Stomach (tissue), 4 donors: ENCODE measurements around the gene MINPP1.

Experiments
- EP300 ChIP-seq: sonication (generic); formaldehyde crosslinking; IDR thresholded peaks from one replicate; pipeline ENCODE4 v1.6.1; 2017; ENCODE audit warnings: antibody characterized with exemption
- POLR2A ChIP-seq, 4 donors: fragments of 450-650 bp; IDR thresholded peaks; one replicate each; pipeline ENCODE4 v1.6.1; 2016; ENCODE audit warnings: antibody characterized with exemption in 4 of 4, control low read depth in 2 of 4, mild to moderate bottlenecking in 1 of 4, moderate library complexity in 1 of 4
- POLR2AphosphoS5 ChIP-seq, 3 donors: sonication (generic); formaldehyde crosslinking; IDR thresholded peaks; one replicate each; pipeline ENCODE4 v1.6.1; 2016; ENCODE audit warnings: antibody characterized with exemption in 3 of 3
- TF ChIP-seq, protein P1 (sequence below), 7 experiments: fragments of 450-650 bp in 4 of 7; fragments of 200-600 bp in 3 of 7; sonication (generic) in 3 of 7; IDR thresholded peaks; one replicate each; pipeline ENCODE4 v1.5.1; 2016 to 2019; ENCODE audit warnings: antibody characterized with exemption in 7 of 7, control low read depth in 2 of 7, mild to moderate bottlenecking in 1 of 7

DNA sequence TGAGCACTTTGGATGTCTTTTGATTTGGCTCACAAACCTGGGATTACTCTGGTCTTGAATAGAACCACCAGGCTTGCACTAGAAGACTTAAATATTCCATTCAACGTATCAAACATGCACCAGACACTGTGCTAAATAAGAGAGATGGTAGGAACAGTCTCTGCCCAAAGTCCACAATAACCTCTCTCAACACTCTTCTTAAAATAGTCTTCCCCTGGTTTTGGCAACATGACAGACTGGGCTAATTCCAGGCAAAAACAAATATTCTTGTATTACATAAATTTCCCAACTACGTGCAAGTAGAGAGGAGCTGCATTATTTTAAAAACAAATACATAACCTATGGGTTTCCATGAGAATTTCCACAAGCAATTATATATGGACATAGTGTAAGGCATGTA is 90.2 kb downstream of the MINPP1 start:
- TF ChIP-seq, protein P1, sequence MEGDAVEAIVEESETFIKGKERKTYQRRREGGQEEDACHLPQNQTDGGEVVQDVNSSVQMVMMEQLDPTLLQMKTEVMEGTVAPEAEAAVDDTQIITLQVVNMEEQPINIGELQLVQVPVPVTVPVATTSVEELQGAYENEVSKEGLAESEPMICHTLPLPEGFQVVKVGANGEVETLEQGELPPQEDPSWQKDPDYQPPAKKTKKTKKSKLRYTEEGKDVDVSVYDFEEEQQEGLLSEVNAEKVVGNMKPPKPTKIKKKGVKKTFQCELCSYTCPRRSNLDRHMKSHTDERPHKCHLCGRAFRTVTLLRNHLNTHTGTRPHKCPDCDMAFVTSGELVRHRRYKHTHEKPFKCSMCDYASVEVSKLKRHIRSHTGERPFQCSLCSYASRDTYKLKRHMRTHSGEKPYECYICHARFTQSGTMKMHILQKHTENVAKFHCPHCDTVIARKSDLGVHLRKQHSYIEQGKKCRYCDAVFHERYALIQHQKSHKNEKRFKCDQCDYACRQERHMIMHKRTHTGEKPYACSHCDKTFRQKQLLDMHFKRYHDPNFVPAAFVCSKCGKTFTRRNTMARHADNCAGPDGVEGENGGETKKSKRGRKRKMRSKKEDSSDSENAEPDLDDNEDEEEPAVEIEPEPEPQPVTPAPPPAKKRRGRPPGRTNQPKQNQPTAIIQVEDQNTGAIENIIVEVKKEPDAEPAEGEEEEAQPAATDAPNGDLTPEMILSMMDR (IDR thresholded peaks at IDR 0.05): no peak
- TF ChIP-seq POLR2A (IDR thresholded peaks at IDR 0.05) (no peak), EP300 (no peak), POLR2AphosphoS5 (IDR thresholded peaks at IDR 0.05) (no peak)
